Right atrium auricular region (tissue), 2 donors: ENCODE data around the gene CTDSPL2. TPM values are rescaled to one million over a fixed set of nuclear protein-coding genes. Genes with fewer than 3 reads are reported as not detected.

ENCODE experiments used
- DNase-seq: peaks from one replicate; pipeline ENCODE4 v3.0.0-alpha.2; 2019; ENCODE audit warnings: low spot score
- H3K27ac ChIP-seq, 2 donors: fragments of 200-600 bp; sonication (generic); 1 replicate in 1 of 2; 2 replicates in 1 of 2; pipeline ENCODE4 v1.5.1; 2016 to 2019
- H3K27me3 ChIP-seq, 2 donors: fragments of 200-600 bp; sonication (generic); one replicate each; pipeline versions ENCODE4 v1.5.1 to v1.6.0; 2017 to 2019
- H3K36me3 ChIP-seq: fragments of 200-600 bp; sonication (generic); one replicate; pipeline ENCODE4 v1.5.1; 2016
- H3K4me1 ChIP-seq, 2 donors: fragments of 200-600 bp; sonication (generic); one replicate each; pipeline versions ENCODE4 v1.5.1 to v1.6.0; 2017 to 2019
- H3K4me3 ChIP-seq, 2 donors: fragments of 200-600 bp; sonication (generic); 1 replicate in 1 of 2; 2 replicates in 1 of 2; pipeline ENCODE4 v1.5.1; 2017 to 2019; ENCODE audit warnings: mild to moderate bottlenecking in 1 of 2, moderate library complexity in 1 of 2
- H3K9me3 ChIP-seq, 2 donors: fragments of 200-600 bp; sonication (generic); one replicate each; pipeline ENCODE4 v1.5.1; 2019
- CTCF ChIP-seq, 2 donors: fragments of 200-600 bp; sonication (generic); IDR thresholded peaks; one replicate each; pipeline ENCODE4 v1.5.1; 2019; ENCODE audit warnings: antibody characterized with exemption in 2 of 2
- total RNA-seq, 2 donors: library from RNA; depleted of rRNA; stranded (reverse); fragments of >200 nt; gene quantifications; one replicate each; pipeline ENCODE4 v1.1.0, GENCODE V29; 2016

CTDSPL2 gene
- total RNA-seq, 2 donors from 2014 or later, result 22.5 to 32.9 TPM

- no peak overlapping the region for H3K27ac ChIP-seq
- no peak overlapping the region for H3K4me3 ChIP-seq
- H3K36me3 ChIP-seq, result no peaks in the 10 kb centered on the region
- DNase-seq, result no peak
- no peak for TF ChIP-seq CTCF (IDR thresholded peaks at IDR 0.05)
- H3K27me3 ChIP-seq, result no peaks in the 10 kb centered on the region
- no peaks in the 10 kb centered on the region for H3K9me3 ChIP-seq
- H3K4me1 ChIP-seq, result no peaks in the 10 kb centered on the region
Measured at GRCh38 chr15:44397869-44398268, 29.6 kb upstream of the CTDSPL2 start.

DNA sequence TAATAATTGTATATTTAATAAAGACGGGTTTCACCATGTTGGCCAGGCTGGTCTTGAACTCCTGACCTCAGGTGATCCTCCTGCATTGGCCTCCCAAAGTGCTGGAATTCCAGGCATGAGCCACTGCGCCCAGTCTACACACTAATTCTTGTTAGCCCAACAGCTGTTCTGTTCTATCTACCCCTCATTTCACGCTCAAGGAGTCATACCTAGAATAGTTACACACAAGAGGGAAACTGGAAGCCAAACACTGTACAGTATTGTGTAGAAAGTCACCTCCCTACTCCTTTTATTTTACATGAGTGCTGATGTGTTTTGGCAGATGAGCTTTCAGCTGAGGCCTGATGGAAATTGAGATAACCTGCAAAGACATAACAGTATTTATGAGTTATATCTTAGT, 13.4 kb upstream of the CTDSPL2 start:
- Histone ChIP-seq H3K4me1 (no peaks in the 10 kb centered on the region), H3K9me3 (no peaks in the 10 kb centered on the region), H3K27me3 (no peaks in the 10 kb centered on the region), H3K36me3 (no peaks in the 10 kb centered on the region), H3K27ac (no peak overlapping the region), H3K4me3 (no peak overlapping the region)
- no peak for TF ChIP-seq CTCF (IDR thresholded peaks at IDR 0.05)
- DNase-seq, result no peak

DNA sequence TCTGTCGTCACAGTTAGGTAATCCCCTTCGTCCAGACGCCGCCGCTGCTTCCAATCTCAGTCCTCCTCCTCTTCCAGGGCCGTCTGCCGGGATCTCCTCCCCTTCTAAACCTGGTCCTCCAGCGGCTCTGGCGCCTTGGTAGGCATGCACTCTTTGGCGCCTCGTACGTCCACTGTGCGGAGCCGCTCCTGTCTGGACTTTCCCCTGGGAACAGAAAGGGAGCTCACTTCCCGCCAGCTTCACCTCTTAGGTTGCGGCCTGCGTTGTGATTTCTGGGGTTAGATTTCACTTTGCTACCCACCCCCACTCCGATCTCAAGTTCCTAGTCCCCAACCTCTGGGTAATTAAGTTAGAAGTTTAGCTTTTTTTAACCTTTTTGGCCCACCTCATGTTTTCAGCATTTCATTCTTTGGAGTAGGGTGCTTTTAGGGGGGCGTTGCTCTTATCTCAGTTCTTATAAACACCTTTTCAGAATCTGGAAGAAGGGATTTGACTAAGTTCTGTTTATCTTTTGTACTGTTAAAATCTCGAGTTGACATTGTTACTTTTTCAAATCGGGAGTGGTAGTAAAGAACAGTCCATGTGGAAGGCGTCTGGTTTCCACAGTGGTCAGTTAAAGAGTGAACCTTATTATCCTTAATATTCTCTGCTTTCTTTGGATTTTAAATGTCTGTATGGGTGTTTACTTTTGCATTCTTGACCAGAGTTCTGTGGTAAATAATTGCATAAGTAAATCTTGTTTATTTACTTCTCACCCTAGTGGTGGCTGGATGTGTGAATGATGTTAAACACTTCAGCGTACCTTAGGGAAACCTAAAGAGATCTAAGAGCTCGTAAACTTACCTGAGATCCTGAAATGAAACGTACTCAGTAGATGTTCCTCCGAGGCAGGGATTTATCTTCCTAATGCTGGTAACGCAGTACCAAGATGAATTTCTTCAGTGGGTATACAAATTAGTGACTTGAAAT, 611 bp downstream of the CTDSPL2 start:
- TF ChIP-seq CTCF (IDR thresholded peaks at IDR 0.05), result no peak
- DNase-seq, result no peak
- peak overlapping the region; percentile 92 to 97 for H3K27ac ChIP-seq
- no peaks in the 10 kb centered on the region for H3K27me3 ChIP-seq
- no peaks in the 10 kb centered on the region for H3K36me3 ChIP-seq
- H3K9me3 ChIP-seq, result no peaks in the 10 kb centered on the region
- H3K4me1 ChIP-seq, result peaks cover 0 to 29% of the 10 kb centered on the region in 2 donors
- H3K4me3 ChIP-seq, result peak overlapping the region; percentile 71 to 96

GRCh38 chr15:44435893-44436667, 8.7 kb downstream of the CTDSPL2 start:
- Histone ChIP-seq H3K27ac (no peak overlapping the region), H3K27me3 (no peaks in the 10 kb centered on the region), H3K36me3 (no peaks in the 10 kb centered on the region), H3K9me3 (no peaks in the 10 kb centered on the region), H3K4me3 (no peak overlapping the region), H3K4me1 (peaks cover 0 to 18% of the 10 kb centered on the region in 2 donors)
- no peak for TF ChIP-seq CTCF (IDR thresholded peaks at IDR 0.05)
- DNase-seq, result no peak

DNA sequence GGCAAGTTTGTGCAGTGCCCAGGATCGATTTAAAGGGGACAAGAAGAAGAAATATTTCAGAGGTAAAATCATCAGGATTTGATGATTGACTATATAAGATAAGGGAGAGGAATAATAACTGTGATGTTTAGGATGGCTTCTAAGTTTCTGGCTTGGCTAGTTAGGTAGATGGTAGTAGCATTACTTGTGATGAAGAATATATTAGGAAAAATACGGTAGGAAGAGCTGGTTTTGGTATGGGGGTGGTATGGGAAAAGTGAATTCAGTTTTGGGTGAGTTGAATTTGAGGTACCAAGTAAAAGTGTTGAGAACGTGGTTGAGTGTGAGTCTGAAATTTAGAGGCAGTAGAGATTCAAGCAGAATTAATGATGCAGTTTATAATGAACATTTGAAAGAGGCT, 11.0 kb downstream of the CTDSPL2 start:
- DNase-seq, result no peak
- no peaks in the 10 kb centered on the region for H3K9me3 ChIP-seq
- no peak overlapping the region for H3K27ac ChIP-seq
- no peaks in the 10 kb centered on the region for H3K36me3 ChIP-seq
- no peak overlapping the region for H3K4me3 ChIP-seq
- H3K27me3 ChIP-seq, result no peaks in the 10 kb centered on the region
- peaks cover 0 to 26% of the 10 kb centered on the region in 2 donors for H3K4me1 ChIP-seq
- no peak for TF ChIP-seq CTCF (IDR thresholded peaks at IDR 0.05)
